GM12878 (cell line): ENCODE results near the gene PAM16. TPM values are rescaled to one million over a fixed set of nuclear protein-coding genes. Genes with fewer than 3 reads are reported as not detected.

Experiments used
- ATAC-seq: fragments of 200-7000 bp; cut with Tn5 transposase; 3 replicates; pipeline ENCODE4 v1.9.1; 2020; ENCODE audit warnings: mild to moderate bottlenecking, moderate library complexity
- BruUV-seq: library from RNA; stranded (reverse); fragments of 400-500 nt; replicated peaks from 2 replicates; lab custom pipeline; 2021; lab: Mats Ljungman, UMichigan
- CTCF ChIA-PET: fragments of 300-600 bp; sonication (Branson Sonifier 250); formaldehyde crosslinking; extraction: SDS; loops from one replicate; lab custom pipeline; 2021; ENCODE audit warnings: inconsistent platforms; lab: Yijun Ruan, JAX
- POLR2A ChIA-PET: fragments of 350-600 bp; formaldehyde crosslinking; extraction: SDS; loops from one replicate; lab custom pipeline; 2021; ENCODE audit warnings: inconsistent platforms; lab: Charles Lee
- RAD21 ChIA-PET: fragments of 300-600 bp; sonication (Branson Sonifier 250); formaldehyde crosslinking; loops from one replicate; lab custom pipeline; 2023; ENCODE audit warnings: antibody characterized with exemption; ENCODE audit not compliant: unreplicated experiment; lab: Charles Lee
- SMC1A ChIA-PET: fragments of 300-600 bp; sonication (Branson Sonifier 250); formaldehyde crosslinking; loops from one replicate; lab custom pipeline; 2023; ENCODE audit not compliant: unreplicated experiment, uncharacterized antibody; lab: Charles Lee
- DNase-seq: peaks from one replicate; pipeline ENCODE4 v3.0.0-alpha.2; 2011; ENCODE audit warnings: low read depth, low spot score
- FAIRE-seq: peaks from 3 replicates; lab custom pipeline; 2011; peaks lifted over from hg19 to GRCh38; lab: Jason Lieb, UNC
- H2AFZ ChIP-seq: 2 replicates; pipeline ENCODE4 v1.6.0; 2011; ENCODE audit warnings: low read depth, low read length, control low read depth; ENCODE audit not compliant: control insufficient read depth
- H3K27ac ChIP-seq: 2 replicates; pipeline ENCODE4 v1.5.1; 2011; ENCODE audit warnings: control low read depth; ENCODE audit not compliant: control insufficient read depth, insufficient read depth
- H3K27me3 ChIP-seq, 2 experiments: replicated peaks in 1 of 2; 2 replicates each; pipeline versions ENCODE4 v1.6.0 to v1.6.1; 2011; ENCODE audit warnings: low read length in 1 of 2; ENCODE audit not compliant: control insufficient read depth in 2 of 2, insufficient read depth in 2 of 2
- H3K36me3 ChIP-seq, 2 experiments: 2 replicates each; pipeline ENCODE4 v1.5.1; 2011; ENCODE audit warnings: low read length in 1 of 2; ENCODE audit not compliant: control insufficient read depth in 2 of 2, insufficient read depth in 2 of 2
- H3K4me1 ChIP-seq: 2 replicates; pipeline ENCODE4 v1.6.1; 2011; ENCODE audit warnings: mild to moderate bottlenecking, low read length, moderate library complexity, mixed read lengths; ENCODE audit not compliant: control insufficient read depth, insufficient read depth
- H3K4me2 ChIP-seq: 2 replicates; pipeline ENCODE4 v1.6.0; 2011; ENCODE audit warnings: control low read depth; ENCODE audit not compliant: control insufficient read depth, insufficient read depth
- H3K4me3 ChIP-seq: fragments of 200-600 bp; sonication (generic); 2 replicates; pipeline ENCODE4 v1.5.1; 2016
- H3K79me2 ChIP-seq: 2 replicates; pipeline ENCODE4 v1.6.0; 2011; ENCODE audit warnings: low read length; ENCODE audit not compliant: control insufficient read depth, insufficient read depth
- H3K9ac ChIP-seq: 2 replicates; pipeline ENCODE4 v1.8.0; 2011; ENCODE audit warnings: low read length, control low read depth, mixed read lengths; ENCODE audit not compliant: control insufficient read depth, insufficient read depth
- H3K9me3 ChIP-seq: replicated peaks from 3 replicates; pipeline ENCODE4 v1.5.1; 2011; ENCODE audit warnings: mild to moderate bottlenecking, low read length; ENCODE audit not compliant: control insufficient read depth, insufficient read depth
- H4K20me1 ChIP-seq: 2 replicates; pipeline ENCODE4 v1.6.0; 2011; ENCODE audit not compliant: control insufficient read depth, insufficient read depth
- BHLHE40 ChIP-seq, 2 experiments: fragments of 450-650 bp in 1 of 2; IDR thresholded peaks; 2 replicates each; pipeline ENCODE4 v1.6.1; 2011 to 2017; ENCODE audit warnings: low read depth in 2 of 2, borderline replicate concordance in 1 of 2, improper control_type of control experiment in 1 of 2, low read length in 1 of 2, mild to moderate bottlenecking in 1 of 2
- MEF2A ChIP-seq: IDR thresholded peaks from 2 replicates; pipeline ENCODE4 v1.6.1; 2011; ENCODE audit warnings: low read depth, mild to moderate bottlenecking, low read length, moderate library complexity; ENCODE audit not compliant: insufficient read depth
- MYC ChIP-seq: IDR thresholded peaks from 2 replicates; pipeline ENCODE4 v1.6.1; 2011; ENCODE audit warnings: mild to moderate bottlenecking, low read length, moderate library complexity, inconsistent platforms; ENCODE audit not compliant: insufficient read depth, insufficient replicate concordance, insufficient read length, severe bottlenecking
- NR2C2 ChIP-seq: IDR thresholded peaks from 2 replicates; pipeline ENCODE4 v1.6.1; 2011; ENCODE audit warnings: borderline replicate concordance, low read depth; ENCODE audit not compliant: control insufficient read depth, insufficient read length
- PAX5 ChIP-seq: IDR thresholded peaks from 2 replicates; pipeline ENCODE4 v1.6.1; 2011; ENCODE audit warnings: low read depth, low read length, borderline replicate concordance
- PAX8 ChIP-seq: fragments of 450-650 bp; IDR thresholded peaks from 2 replicates; pipeline ENCODE4 v1.6.1; 2017; ENCODE audit warnings: mild to moderate bottlenecking, moderate library complexity
- TCF7 ChIP-seq: IDR thresholded peaks from 2 replicates; pipeline ENCODE4 v1.6.1; 2014; ENCODE audit warnings: antibody characterized with exemption, borderline replicate concordance
- WGBS: methylation state at CpG from one replicate; pipeline ENCODE4 v1.1.6; 2016; ENCODE audit warnings: low lambda C conversion rate; ENCODE audit not compliant: insufficient replicate concordance, insufficient coverage; ENCODE audit errors: missing lambda C conversion rate; 5-methylcytosine and 5-hydroxymethylcytosine counted together
- in situ Hi-C: fragments of 300-500 bp; cut with MboI; formaldehyde crosslinking; loops from 9 replicates; pipeline ENCODE4 v1.14.3; 2018; ENCODE audit warnings: mixed read lengths
- intact Hi-C: fragments of 100-400 bp; cut with micrococcal nuclease; formaldehyde crosslinking; loops from one replicate; pipeline ENCODE4 v1.14.2; 2022; ENCODE audit not compliant: unreplicated experiment
- polyA plus RNA-seq, 11 experiments: library from polyadenylated mRNA; depleted of rRNA in 4 of 11; unstranded in 6 of 11; stranded (reverse) in 5 of 11; fragments of >200 nt; fragmentation: Nextera tagmentation in 4 of 11; fragmentation: Illumina TruSeq in 1 of 11; extraction: Ambion mirVana in 4 of 11; extraction: Trizol in 1 of 11; gene quantifications; 1 replicate in 1 of 11; 2 replicates in 10 of 11; pipeline versions ENCODE4 v1.2.1 to v1.2.3, GENCODE V29; 2011 to 2016; ENCODE audit warnings: inconsistent platforms in 2 of 11, missing spikeins in 2 of 11, low read depth in 1 of 11
- total RNA-seq, 4 experiments: library from RNA; depleted of rRNA in 3 of 4; stranded (reverse); fragments of >200 nt in 3 of 4; fragmentation: Illumina TruSeq in 1 of 4; extraction: Trizol in 1 of 4; gene quantifications; 2 replicates each; pipeline versions ENCODE4 v1.2.1 to v1.2.3, GENCODE V29; 2013 to 2021
- TF ChIP-seq, protein P1 (sequence below): fragments of 450-650 bp; IDR thresholded peaks from 2 replicates; pipeline ENCODE4 v1.6.1; 2017; ENCODE audit warnings: antibody characterized with exemption, mild to moderate bottlenecking, moderate library complexity
- TF ChIP-seq, protein P2 (sequence below): fragments of 450-650 bp; formaldehyde crosslinking; IDR thresholded peaks from 2 replicates; pipeline ENCODE4 v1.4.0; 2020; ENCODE audit warnings: mild to moderate bottlenecking, moderate library complexity

Gene PAM16
- total and polyA plus RNA-seq, 10 of the 15 experiments (the other 5 are each of a cell fraction or from before 2014, with no cell fraction given) = 18.5 to 94.3 (median 51.5) TPM

GRCh38 chr16:4385789-4386450 lies 34.8 kb upstream of the PAM16 start:
- ATAC-seq = no peak
- no peaks in the 10 kb centered on the region for H3K79me2 ChIP-seq
- ChIA-PET RAD21 (no interaction called here), SMC1A (no interaction called here), POLR2A (no interaction called here), CTCF (interaction anchor here (1.6 kb wide), 1 partner anchor 17 kb away, joined by 7 read pairs; no protein-coding TSS in a partner anchor)
- no peaks in the 10 kb centered on the region for H3K9me3 ChIP-seq
- H3K9ac ChIP-seq = no peak overlapping the region
- no peak for FAIRE-seq
- 78% methylated on average over 11 of the region's 11 CpGs for WGBS
- no peak for DNase-seq
- no peaks in the 10 kb centered on the region for H3K4me1 ChIP-seq
- BruUV-seq = no TSS peak
- in situ Hi-C loops (no loop called here), intact Hi-C loops (no loop called here)
- TF ChIP-seq, protein P1, sequence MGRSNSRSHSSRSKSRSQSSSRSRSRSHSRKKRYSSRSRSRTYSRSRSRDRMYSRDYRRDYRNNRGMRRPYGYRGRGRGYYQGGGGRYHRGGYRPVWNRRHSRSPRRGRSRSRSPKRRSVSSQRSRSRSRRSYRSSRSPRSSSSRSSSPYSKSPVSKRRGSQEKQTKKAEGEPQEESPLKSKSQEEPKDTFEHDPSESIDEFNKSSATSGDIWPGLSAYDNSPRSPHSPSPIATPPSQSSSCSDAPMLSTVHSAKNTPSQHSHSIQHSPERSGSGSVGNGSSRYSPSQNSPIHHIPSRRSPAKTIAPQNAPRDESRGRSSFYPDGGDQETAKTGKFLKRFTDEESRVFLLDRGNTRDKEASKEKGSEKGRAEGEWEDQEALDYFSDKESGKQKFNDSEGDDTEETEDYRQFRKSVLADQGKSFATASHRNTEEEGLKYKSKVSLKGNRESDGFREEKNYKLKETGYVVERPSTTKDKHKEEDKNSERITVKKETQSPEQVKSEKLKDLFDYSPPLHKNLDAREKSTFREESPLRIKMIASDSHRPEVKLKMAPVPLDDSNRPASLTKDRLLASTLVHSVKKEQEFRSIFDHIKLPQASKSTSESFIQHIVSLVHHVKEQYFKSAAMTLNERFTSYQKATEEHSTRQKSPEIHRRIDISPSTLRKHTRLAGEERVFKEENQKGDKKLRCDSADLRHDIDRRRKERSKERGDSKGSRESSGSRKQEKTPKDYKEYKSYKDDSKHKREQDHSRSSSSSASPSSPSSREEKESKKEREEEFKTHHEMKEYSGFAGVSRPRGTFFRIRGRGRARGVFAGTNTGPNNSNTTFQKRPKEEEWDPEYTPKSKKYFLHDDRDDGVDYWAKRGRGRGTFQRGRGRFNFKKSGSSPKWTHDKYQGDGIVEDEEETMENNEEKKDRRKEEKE = no peak
- TF ChIP-seq MYC (no peak), PAX5 (no peak), PAX8 (no peak), TCF7 (no peak), NR2C2 (no peak), BHLHE40 (IDR thresholded peaks at IDR 0.05; ENCODE audit: borderline replicate concordance in 1 of 2, low read depth in 2 of 2, low read length in 1 of 2) (no peak), MEF2A (no peak)
- TF ChIP-seq, protein P2, sequence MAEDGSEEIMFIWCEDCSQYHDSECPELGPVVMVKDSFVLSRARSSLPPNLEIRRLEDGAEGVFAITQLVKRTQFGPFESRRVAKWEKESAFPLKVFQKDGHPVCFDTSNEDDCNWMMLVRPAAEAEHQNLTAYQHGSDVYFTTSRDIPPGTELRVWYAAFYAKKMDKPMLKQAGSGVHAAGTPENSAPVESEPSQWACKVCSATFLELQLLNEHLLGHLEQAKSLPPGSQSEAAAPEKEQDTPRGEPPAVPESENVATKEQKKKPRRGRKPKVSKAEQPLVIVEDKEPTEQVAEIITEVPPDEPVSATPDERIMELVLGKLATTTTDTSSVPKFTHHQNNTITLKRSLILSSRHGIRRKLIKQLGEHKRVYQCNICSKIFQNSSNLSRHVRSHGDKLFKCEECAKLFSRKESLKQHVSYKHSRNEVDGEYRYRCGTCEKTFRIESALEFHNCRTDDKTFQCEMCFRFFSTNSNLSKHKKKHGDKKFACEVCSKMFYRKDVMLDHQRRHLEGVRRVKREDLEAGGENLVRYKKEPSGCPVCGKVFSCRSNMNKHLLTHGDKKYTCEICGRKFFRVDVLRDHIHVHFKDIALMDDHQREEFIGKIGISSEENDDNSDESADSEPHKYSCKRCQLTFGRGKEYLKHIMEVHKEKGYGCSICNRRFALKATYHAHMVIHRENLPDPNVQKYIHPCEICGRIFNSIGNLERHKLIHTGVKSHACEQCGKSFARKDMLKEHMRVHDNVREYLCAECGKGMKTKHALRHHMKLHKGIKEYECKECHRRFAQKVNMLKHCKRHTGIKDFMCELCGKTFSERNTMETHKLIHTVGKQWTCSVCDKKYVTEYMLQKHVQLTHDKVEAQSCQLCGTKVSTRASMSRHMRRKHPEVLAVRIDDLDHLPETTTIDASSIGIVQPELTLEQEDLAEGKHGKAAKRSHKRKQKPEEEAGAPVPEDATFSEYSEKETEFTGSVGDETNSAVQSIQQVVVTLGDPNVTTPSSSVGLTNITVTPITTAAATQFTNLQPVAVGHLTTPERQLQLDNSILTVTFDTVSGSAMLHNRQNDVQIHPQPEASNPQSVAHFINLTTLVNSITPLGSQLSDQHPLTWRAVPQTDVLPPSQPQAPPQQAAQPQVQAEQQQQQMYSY (CRISPR knock-in tag) = no peak
- no peak overlapping the region for H3K4me2 ChIP-seq
- H2AFZ ChIP-seq = no peak overlapping the region
- H3K27ac ChIP-seq = no peak overlapping the region
- no peaks in the 10 kb centered on the region for H4K20me1 ChIP-seq
- H3K4me3 ChIP-seq = no peak overlapping the region
- no peaks in the 10 kb centered on the region for H3K27me3 ChIP-seq
- peaks cover 5 to 29% of the 10 kb centered on the region in 2 experiments; a peak in 3 of 4 replicates for H3K36me3 ChIP-seq
